HT1080 (cell line): Measurements from ENCODE around the gene CELSR1. TPM values are rescaled to one million over a fixed set of nuclear protein-coding genes. Genes with fewer than 3 reads are reported as not detected.

Source experiments
- total RNA-seq: library from RNA; depleted of rRNA; stranded (reverse); fragments of >200 nt; shearing (Covaris generic); gene quantifications from 2 replicates; pipeline ENCODE4 v1.2.3, GENCODE V29; 2014; rRNA removed

CELSR1 gene
- total RNA-seq, 1 experiment from 2014 or later = 17.9 TPM

Other genes with a start within 250 kb of the CELSR1 start
- gene GTSE1, start 240.8 kb downstream of the CELSR1 start, total RNA-seq = 33.2 and 34.2 TPM in 2 replicates
- 68.0 and 72.1 TPM in 2 replicates for gene TRMU, start 201.9 kb downstream of the CELSR1 start, total RNA-seq
- 13.3 and 17.7 TPM in 2 replicates for gene GRAMD4, start 82.8 kb upstream of the CELSR1 start, total RNA-seq
- 59.0 and 61.2 TPM in 2 replicates for gene CERK, start 200.6 kb upstream of the CELSR1 start, total RNA-seq
- gene TBC1D22A, start 225.0 kb upstream of the CELSR1 start, total RNA-seq = 10.7 and 12.2 TPM in 2 replicates